Body of pancreas (tissue), 4 donors: Measurements from ENCODE around the gene EDARADD.

Experiments
- POLR2A ChIP-seq, 3 donors: fragments of 450-650 bp; IDR thresholded peaks; one replicate each; pipeline ENCODE4 v1.6.1; 2016; ENCODE audit warnings: antibody characterized with exemption in 3 of 3, mild to moderate bottlenecking in 2 of 3
- TF ChIP-seq, protein P1 (sequence below), 7 experiments: fragments of 450-650 bp in 4 of 7; fragments of 200-600 bp in 3 of 7; sonication (generic) in 3 of 7; IDR thresholded peaks; one replicate each; pipeline ENCODE4 v1.5.1; 2016 to 2019; ENCODE audit warnings: antibody characterized with exemption in 7 of 7

GRCh38 chr1:236526079-236526478, 132.0 kb downstream of the EDARADD start:
- TF ChIP-seq, protein P1, sequence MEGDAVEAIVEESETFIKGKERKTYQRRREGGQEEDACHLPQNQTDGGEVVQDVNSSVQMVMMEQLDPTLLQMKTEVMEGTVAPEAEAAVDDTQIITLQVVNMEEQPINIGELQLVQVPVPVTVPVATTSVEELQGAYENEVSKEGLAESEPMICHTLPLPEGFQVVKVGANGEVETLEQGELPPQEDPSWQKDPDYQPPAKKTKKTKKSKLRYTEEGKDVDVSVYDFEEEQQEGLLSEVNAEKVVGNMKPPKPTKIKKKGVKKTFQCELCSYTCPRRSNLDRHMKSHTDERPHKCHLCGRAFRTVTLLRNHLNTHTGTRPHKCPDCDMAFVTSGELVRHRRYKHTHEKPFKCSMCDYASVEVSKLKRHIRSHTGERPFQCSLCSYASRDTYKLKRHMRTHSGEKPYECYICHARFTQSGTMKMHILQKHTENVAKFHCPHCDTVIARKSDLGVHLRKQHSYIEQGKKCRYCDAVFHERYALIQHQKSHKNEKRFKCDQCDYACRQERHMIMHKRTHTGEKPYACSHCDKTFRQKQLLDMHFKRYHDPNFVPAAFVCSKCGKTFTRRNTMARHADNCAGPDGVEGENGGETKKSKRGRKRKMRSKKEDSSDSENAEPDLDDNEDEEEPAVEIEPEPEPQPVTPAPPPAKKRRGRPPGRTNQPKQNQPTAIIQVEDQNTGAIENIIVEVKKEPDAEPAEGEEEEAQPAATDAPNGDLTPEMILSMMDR (IDR thresholded peaks at IDR 0.05): no peak
- no peak for TF ChIP-seq POLR2A (IDR thresholded peaks at IDR 0.05)
